Measurements from ENCODE around the gene ARHGEF11.
A peak's percentile ranks its signal among the peaks of the same experiment; 100 is the strongest.

Gene ARHGEF11

DNA sequence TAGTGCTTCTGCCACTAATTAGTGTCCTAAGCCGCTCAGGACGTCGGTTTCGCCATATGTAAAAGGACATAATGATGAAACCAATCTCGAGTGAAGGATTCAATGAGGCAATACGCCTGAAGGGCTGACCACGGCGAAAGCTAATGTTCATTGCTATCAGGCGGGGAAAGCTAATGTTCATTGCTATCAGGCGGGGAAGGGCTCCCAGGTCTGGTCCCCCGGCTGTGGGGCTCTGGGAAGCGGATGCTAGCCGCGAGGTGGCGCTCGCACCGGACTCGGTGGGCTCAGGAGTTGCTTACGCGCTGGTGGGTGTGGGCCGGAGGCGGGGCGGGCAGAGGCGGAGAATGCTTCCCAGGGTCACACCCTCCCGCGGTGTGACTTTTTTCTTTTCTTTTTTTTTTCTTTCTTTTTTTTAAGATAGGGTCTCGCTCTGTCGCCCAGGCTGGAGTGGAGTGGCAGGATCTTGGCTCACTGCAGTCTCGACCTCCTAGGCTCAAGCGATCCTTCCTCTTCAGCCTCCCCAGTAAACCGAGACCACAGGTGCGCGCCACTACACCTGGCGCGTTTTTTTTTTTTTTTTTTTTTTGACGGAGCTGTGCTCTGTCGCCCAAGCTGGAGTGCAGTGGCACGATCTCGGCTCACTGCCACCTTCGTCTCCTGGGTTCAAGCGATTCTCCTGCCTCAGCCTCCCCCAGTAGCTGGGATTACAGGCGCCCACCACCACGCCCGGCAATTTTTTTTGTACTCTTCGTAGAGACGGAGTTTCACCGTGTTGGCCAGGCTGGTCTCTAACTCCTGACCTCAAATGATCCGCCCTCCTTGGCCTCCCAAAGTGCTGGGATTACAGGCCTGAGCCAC is 153.1 kb downstream of the ARHGEF11 start:
- peak; percentile 90 for DNase-seq

DNA sequence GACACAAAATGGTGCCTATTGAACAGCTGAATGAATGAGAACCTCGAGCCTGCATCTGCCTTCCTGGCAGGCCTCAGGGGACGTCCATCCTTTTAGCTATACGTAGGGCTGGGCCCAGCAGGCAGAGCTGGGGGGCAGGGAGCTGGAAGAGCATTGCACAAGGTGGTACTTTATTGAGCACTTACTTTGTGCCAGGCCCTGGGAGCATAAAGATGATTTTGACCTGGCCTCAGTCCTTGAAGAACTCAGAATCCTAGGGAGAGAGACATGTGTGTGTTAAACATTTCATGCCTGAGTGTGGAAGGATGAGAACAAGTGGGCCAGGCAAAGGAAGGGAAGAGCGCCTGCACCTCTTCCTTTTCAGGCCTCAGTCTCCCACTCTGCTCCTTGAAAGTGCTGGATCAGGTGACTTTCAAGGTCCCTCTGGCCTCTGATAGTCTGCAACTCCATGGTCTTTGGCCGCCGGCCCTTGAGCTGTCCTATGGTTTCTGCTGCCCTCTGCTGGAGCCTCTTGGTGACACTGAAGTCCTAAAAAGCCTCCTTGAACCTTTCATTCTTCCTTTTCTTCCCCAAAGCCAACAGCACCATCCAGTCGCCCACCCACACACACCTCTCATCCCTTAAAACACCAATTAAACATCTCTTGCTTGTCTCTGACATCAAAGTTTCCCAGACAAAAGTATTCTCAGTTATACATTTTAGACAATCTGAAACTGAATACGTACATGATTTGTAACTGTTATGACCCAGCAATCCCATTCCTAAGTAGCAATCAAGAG is 155.6 kb downstream of the ARHGEF11 start:
- DNase-seq = peak; percentile 60

GRCh38 chr1:156887734-156888133 is 157.8 kb downstream of the ARHGEF11 start:
- no peak for DNase-seq

GRCh38 chr1:156887317-156887716 is 158.2 kb downstream of the ARHGEF11 start:
- no peak for DNase-seq

GRCh38 chr1:156886583-156887281 is 158.8 kb downstream of the ARHGEF11 start:
- no peak for DNase-seq

DNA sequence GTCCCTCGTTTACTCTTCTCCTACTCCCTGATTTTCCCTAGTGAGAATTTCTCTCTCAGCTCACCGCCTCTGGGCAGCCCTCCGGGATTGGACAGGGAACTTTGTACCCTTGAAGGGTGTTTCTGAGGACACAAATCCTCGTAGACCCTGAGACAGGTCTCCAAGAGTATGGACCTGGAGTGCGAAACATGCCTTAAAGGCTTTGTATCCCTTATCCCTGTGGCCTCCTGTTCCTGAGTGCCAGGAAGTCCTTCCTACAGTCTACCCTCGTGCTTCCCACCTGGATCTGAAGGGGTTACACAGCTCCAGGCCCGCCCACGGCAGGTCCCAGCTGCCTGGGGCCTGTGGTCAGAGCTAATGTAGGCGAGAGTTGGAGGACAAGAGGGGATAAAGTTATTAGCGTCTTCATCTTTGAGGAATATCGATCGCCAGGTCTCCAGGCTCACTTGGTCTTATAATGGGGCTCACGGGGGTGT is 159.6 kb downstream of the ARHGEF11 start:
- no peak for DNase-seq

- no peak for DNase-seq
Observed at GRCh38 chr1:156885314-156885713, 160.2 kb downstream of the ARHGEF11 start.

All from activated CD4-positive, alpha-beta T cell treated with anti-CD3 and anti-CD28 coated beads, Interleukin-10, Interleukin-2, amounts not matched to agents 100 ng/mL and 50 ng/mL, durations not matched to agents 16 hours and 8 hours (primary cell).